CD14-positive monocyte (primary cell): Measurements from ENCODE around the gene RGS3. TPM values are rescaled to one million over a fixed set of nuclear protein-coding genes. Genes with fewer than 3 reads are reported as not detected.

Experiments used
- DNase-seq, 3 donors: peaks; one replicate each; pipeline ENCODE4 v3.0.0-alpha.2; 2011 to 2022
- H2AFZ ChIP-seq: 2 replicates; pipeline ENCODE4 v1.6.0; 2012; ENCODE audit warnings: mild to moderate bottlenecking, low read depth, low read length, inconsistent platforms; ENCODE audit not compliant: insufficient read depth, poor library complexity, severe bottlenecking
- H3K27ac ChIP-seq, 2 donors: 1 replicate in 1 of 2; 2 replicates in 1 of 2; pipeline ENCODE4 v1.5.1; 2012 to 2013; ENCODE audit warnings: low read length in 2 of 2, control low read depth in 1 of 2, inconsistent platforms in 1 of 2, low read depth in 1 of 2, mild to moderate bottlenecking in 1 of 2
- H3K27me3 ChIP-seq, 2 donors: one replicate each; pipeline versions ENCODE4 v1.6.0 to v1.6.1; 2011 to 2013; ENCODE audit warnings: low read length in 2 of 2; ENCODE audit not compliant: control insufficient read depth in 2 of 2, insufficient read depth in 2 of 2
- H3K36me3 ChIP-seq, 2 donors: replicated peaks in 1 of 2; 1 replicate in 1 of 2; 2 replicates in 1 of 2; pipeline versions ENCODE4 v1.5.1 to v1.6.1; 2012 to 2013; ENCODE audit warnings: low read length in 2 of 2, control low read depth in 1 of 2, inconsistent platforms in 1 of 2, mild to moderate bottlenecking in 1 of 2; ENCODE audit not compliant: insufficient read depth in 2 of 2, control insufficient read depth in 1 of 2
- H3K4me1 ChIP-seq, 2 donors: 1 replicate in 1 of 2; 2 replicates in 1 of 2; pipeline versions ENCODE4 v1.5.1 to v1.6.1; 2012 to 2013; ENCODE audit warnings: low read length in 2 of 2, control low read depth in 1 of 2, inconsistent platforms in 1 of 2, mild to moderate bottlenecking in 1 of 2, moderate library complexity in 1 of 2; ENCODE audit not compliant: insufficient read depth in 2 of 2, control insufficient read depth in 1 of 2
- H3K4me2 ChIP-seq: replicated peaks from 2 replicates; pipeline ENCODE3; 2012; ENCODE audit warnings: low read length, moderate library complexity, mild to moderate bottlenecking; ENCODE audit not compliant: poor library complexity, severe bottlenecking; ENCODE audit errors: extremely low read depth
- H3K4me3 ChIP-seq, 3 experiments: fragments of 200-600 bp in 1 of 3; sonication (generic) in 1 of 3; replicated peaks in 1 of 3; 1 replicate in 2 of 3; 2 replicates in 1 of 3; pipeline ENCODE4 v1.5.1; 2011 to 2013; ENCODE audit warnings: low read length in 3 of 3, mild to moderate bottlenecking in 3 of 3, control low read depth in 2 of 3, low read depth in 2 of 3, inconsistent platforms in 1 of 3, moderate library complexity in 1 of 3
- H3K79me2 ChIP-seq: 2 replicates; pipeline ENCODE4 v1.6.0; 2012; ENCODE audit warnings: mild to moderate bottlenecking, control low read depth, inconsistent platforms, low read length, moderate library complexity; ENCODE audit not compliant: insufficient read depth
- H3K9ac ChIP-seq: 2 replicates; pipeline ENCODE4 v1.6.0; 2017; ENCODE audit warnings: low read length, mild to moderate bottlenecking; ENCODE audit not compliant: insufficient read depth, poor library complexity, severe bottlenecking
- H3K9me3 ChIP-seq, 2 donors: replicated peaks in 1 of 2; 1 replicate in 1 of 2; 2 replicates in 1 of 2; pipeline versions ENCODE4 v1.5.1 to v1.6.1; 2012 to 2013; ENCODE audit warnings: low read length in 2 of 2, control low read depth in 1 of 2; ENCODE audit not compliant: control insufficient read depth in 1 of 2, insufficient read depth in 1 of 2
- H4K20me1 ChIP-seq: 2 replicates; pipeline ENCODE4 v1.6.0; 2012; ENCODE audit warnings: mild to moderate bottlenecking, low read length, control low read depth, moderate library complexity; ENCODE audit not compliant: insufficient read depth
- H3K27ac Mint-ChIP-seq, 7 donors: one replicate each; pipeline ENCODE4 v1.8.0; 2020; ENCODE audit warnings: mild to moderate bottlenecking in 7 of 7, mixed read lengths in 7 of 7, moderate library complexity in 6 of 7, inconsistent platforms in 2 of 7
- H3K27me3 Mint-ChIP-seq, 3 donors: one replicate each; pipeline ENCODE4 v1.8.0; 2021 to 2022; ENCODE audit warnings: low read depth in 3 of 3, mild to moderate bottlenecking in 3 of 3, mixed read lengths in 3 of 3, moderate library complexity in 3 of 3, inconsistent platforms in 1 of 3
- H3K36me3 Mint-ChIP-seq, 2 donors: one replicate each; pipeline ENCODE4 v1.8.0; 2020; ENCODE audit warnings: mixed read lengths in 2 of 2, inconsistent platforms in 1 of 2, mild to moderate bottlenecking in 1 of 2
- H3K4me1 Mint-ChIP-seq: one replicate; pipeline ENCODE4 v1.8.0; 2020; ENCODE audit warnings: mild to moderate bottlenecking, mixed read lengths
- H3K4me3 Mint-ChIP-seq, 2 donors: one replicate each; pipeline ENCODE4 v1.8.0; 2020; ENCODE audit warnings: mild to moderate bottlenecking in 2 of 2, mixed read lengths in 2 of 2, moderate library complexity in 1 of 2
- H3K9me3 Mint-ChIP-seq, 7 donors: one replicate each; pipeline ENCODE4 v1.8.0; 2020 to 2022; ENCODE audit warnings: mixed read lengths in 7 of 7, mild to moderate bottlenecking in 6 of 7, moderate library complexity in 6 of 7, inconsistent platforms in 2 of 7
- CTCF ChIP-seq: fragments of 200-600 bp; IDR thresholded peaks from one replicate; pipeline ENCODE4 v1.8.0; 2022; ENCODE audit warnings: antibody characterized with exemption, mild to moderate bottlenecking
- WGBS: methylation state at CpG from one replicate; pipeline ENCODE4 v1.1.5; 2013; ENCODE audit warnings: missing lambda C conversion rate; ENCODE audit not compliant: insufficient coverage; 5-methylcytosine and 5-hydroxymethylcytosine counted together
- intact Hi-C, 2 donors: fragments of 100-400 bp; cut with micrococcal nuclease; formaldehyde crosslinking; loops; one replicate each; pipeline versions ENCODE4 v1.15.0 to v1.15.1; 2023
- polyA plus RNA-seq, 3 donors: library from polyadenylated mRNA; depleted of rRNA in 1 of 3; unstranded in 2 of 3; stranded (reverse) in 1 of 3; fragments of 300-500 nt in 2 of 3; fragments of >200 nt in 1 of 3; fragmentation: Illumina TruSeq in 2 of 3; gene quantifications; 1 replicate in 2 of 3; 2 replicates in 1 of 3; pipeline ENCODE4 v1.2.3, GENCODE V29; 2012 to 2021

RGS3 gene
- polyA plus RNA-seq, 3 donors: 9.1 to 16.2 (median 15.8) TPM

GRCh38 chr9:113645978-113646253 lies 182.4 kb downstream of the RGS3 start:
- TF ChIP-seq CTCF: no peak
- H3K4me1 ChIP-seq: no peaks in the 10 kb centered on the region
- H3K9me3 ChIP-seq: no peaks in the 10 kb centered on the region
- H3K4me3 ChIP-seq: no peak overlapping the region
- H3K4me3 Mint-ChIP-seq: no peak overlapping the region
- no peaks in the 10 kb centered on the region for H3K79me2 ChIP-seq
- DNase-seq: no peak
- H4K20me1 ChIP-seq: no peaks in the 10 kb centered on the region
- H3K27ac Mint-ChIP-seq: peak overlapping the region in 1 of 7 donors; percentile 70
- H3K4me1 Mint-ChIP-seq: peaks cover 2% of the 10 kb centered on the region
- no peaks in the 10 kb centered on the region for H3K36me3 Mint-ChIP-seq
- H3K27me3 Mint-ChIP-seq: peaks cover 1 to 10% (median 9%) of the 10 kb centered on the region in 3 donors
- no peaks in the 10 kb centered on the region for H3K36me3 ChIP-seq
- no peak overlapping the region for H3K27ac ChIP-seq
- 100% methylated on average over 3 of the region's 3 CpGs for WGBS
- H3K9me3 Mint-ChIP-seq: peaks cover 0 to 4% (median 0%) of the 10 kb centered on the region in 7 donors
- no peaks in the 10 kb centered on the region for H3K27me3 ChIP-seq
- H3K4me2 ChIP-seq: no peak overlapping the region
- no peak overlapping the region for H2AFZ ChIP-seq
- no peak overlapping the region for H3K9ac ChIP-seq
- intact Hi-C loops: no loop called here

- H3K4me3 Mint-ChIP-seq: no peak overlapping the region
- no peak for TF ChIP-seq CTCF
- no peak overlapping the region for H3K27ac Mint-ChIP-seq
- intact Hi-C loops: no loop called here
- Histone ChIP-seq H4K20me1 (no peaks in the 10 kb centered on the region), H3K4me2 (no peak overlapping the region), H3K9ac (no peak overlapping the region), H3K27ac (no peak overlapping the region), H2AFZ (no peak overlapping the region), H3K36me3 (no peaks in the 10 kb centered on the region), H3K9me3 (no peaks in the 10 kb centered on the region), H3K27me3 (no peaks in the 10 kb centered on the region), H3K79me2 (no peaks in the 10 kb centered on the region), H3K4me3 (no peak overlapping the region), H3K4me1 (no peaks in the 10 kb centered on the region)
- 96% methylated on average over 6 of the region's 7 CpGs for WGBS
- peaks cover 0 to 4% (median 0%) of the 10 kb centered on the region in 7 donors for H3K9me3 Mint-ChIP-seq
- peaks cover 2% of the 10 kb centered on the region for H3K4me1 Mint-ChIP-seq
- no peaks in the 10 kb centered on the region for H3K36me3 Mint-ChIP-seq
- H3K27me3 Mint-ChIP-seq: peaks cover 1 to 10% (median 6%) of the 10 kb centered on the region in 3 donors
- no peak for DNase-seq
These were observed 183.0 kb downstream of the RGS3 start for GRCh38 chr9:113646491-113646890.

Other genes starting within 250 kb of the RGS3 start
- gene FKBP15, start 242.4 kb upstream of the RGS3 start, polyA plus RNA-seq: 100 to 1,000 TPM in 1 of 3 donors, 10 to 100 TPM in 2; 32.3 to 120 (median 55.7) TPM
- 10 to 100 TPM; 20.4 to 49.0 (median 38.8) TPM for gene SLC31A1, start 242.2 kb upstream of the RGS3 start, polyA plus RNA-seq
- gene CDC26, start 188.2 kb upstream of the RGS3 start, polyA plus RNA-seq: 10 to 100 TPM; 17.9 to 87.8 (median 77.8) TPM
- gene PRPF4, start 188.1 kb upstream of the RGS3 start, polyA plus RNA-seq: 10 to 100 TPM; 13.0 to 23.8 (median 22.1) TPM
- gene RNF183, start 160.4 kb upstream of the RGS3 start, polyA plus RNA-seq: not detected
- gene WDR31, start 123.5 kb upstream of the RGS3 start, polyA plus RNA-seq: under 1 TPM in 2 of 3 donors, not detected in 1; 0.05 to 0.11 TPM
- gene BSPRY, start 114.2 kb upstream of the RGS3 start, polyA plus RNA-seq: under 1 TPM in 1 of 3 donors, not detected in 2; 0.16 TPM
- gene HDHD3, start 86.7 kb upstream of the RGS3 start, polyA plus RNA-seq: 10 to 100 TPM in 1 of 3 donors, 1 to 10 TPM in 2; 8.3 to 12.0 (median 9.2) TPM
- gene ALAD, start 62.4 kb upstream of the RGS3 start, polyA plus RNA-seq: 10 to 100 TPM; 17.1 to 24.6 (median 20.9) TPM
- gene POLE3, start 53.1 kb upstream of the RGS3 start, polyA plus RNA-seq: 100 to 1,000 TPM in 1 of 3 donors, 10 to 100 TPM in 2; 36.1 to 113 (median 92.1) TPM
- under 1 TPM in 1 of 3 donors, not detected in 2; 0.17 TPM for gene C9orf43, start 53.0 kb upstream of the RGS3 start, polyA plus RNA-seq